Measurements from ENCODE around the gene LAMB1.
A peak's percentile ranks its signal among the peaks of the same experiment; 100 is the strongest.

Gene LAMB1

DNA sequence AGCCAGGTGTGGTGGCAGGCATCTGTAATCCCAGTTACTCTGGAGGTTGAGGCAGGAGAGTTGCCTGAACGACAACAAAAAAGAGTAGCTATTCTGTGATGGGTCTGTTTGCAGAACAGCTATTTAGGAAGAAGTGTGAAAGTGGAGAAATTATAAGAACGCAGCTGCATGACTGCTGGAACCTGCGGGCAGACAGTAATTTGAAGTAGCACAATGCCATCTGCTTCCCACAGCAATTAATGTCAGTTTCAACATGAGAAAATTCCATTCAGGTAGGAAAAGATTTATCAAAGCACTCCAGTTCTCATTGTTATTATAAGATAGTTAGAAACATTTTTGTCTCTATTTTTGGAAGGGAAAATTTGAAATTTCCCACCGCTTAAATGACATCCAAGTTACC, 21.5 kb downstream of the LAMB1 start:
- no peak overlapping the region for H4K91ac ChIP-seq (ENCODE audit: low read length)
- H3K4me3 ChIP-seq (ENCODE audit: insufficient read depth in 1 of 2, low read depth in 1 of 2, low read length in 2 of 2), result no peak overlapping the region
- no peaks in the 10 kb centered on the region for H3K9me3 ChIP-seq (ENCODE audit: control insufficient read depth, low read length)
- H3K27me3 ChIP-seq (ENCODE audit: control insufficient read depth in 1 of 2, insufficient read depth in 1 of 2, low read length in 2 of 2), result no peaks in the 10 kb centered on the region
- H2AK5ac ChIP-seq (ENCODE audit: low read length, severe bottlenecking), result no peak overlapping the region
- no peak overlapping the region for H3K27ac ChIP-seq (ENCODE audit: low read length, poor library complexity, severe bottlenecking)
- H3K23ac ChIP-seq (ENCODE audit: low read length in 2 of 2), result no peak overlapping the region
- H3K79me1 ChIP-seq (replicated peaks; ENCODE audit: low read length, poor library complexity, severe bottlenecking), result no peaks in the 10 kb centered on the region
- no peak overlapping the region for H2BK12ac ChIP-seq (ENCODE audit: low read length in 2 of 2)
- no peak overlapping the region for H2BK15ac ChIP-seq (ENCODE audit: low read depth, poor library complexity, severe bottlenecking)
- no peak overlapping the region for H3K9ac ChIP-seq (ENCODE audit: low read length)
- no peak overlapping the region for H3K4me2 ChIP-seq (ENCODE audit: low read length, poor library complexity, severe bottlenecking)
- no peak for DNase-seq
- H4K8ac ChIP-seq (ENCODE audit: low read length), result no peak overlapping the region
- no peak overlapping the region for H3K14ac ChIP-seq (ENCODE audit: low read length in 2 of 2)
- H2AFZ ChIP-seq (ENCODE audit: low read depth, low read length), result no peak overlapping the region
- H2BK120ac ChIP-seq (ENCODE audit: low read depth, low read length), result no peak overlapping the region
- H3K4me1 ChIP-seq (ENCODE audit: control insufficient read depth, insufficient read depth, low read depth, low read length), result peaks cover 3% of the 10 kb centered on the region
- 73% methylated on average over 4 of the region's 4 CpGs for WGBS
- H3K36me3 ChIP-seq (ENCODE audit: control insufficient read depth in 1 of 2, insufficient read depth in 2 of 2, low read depth in 1 of 2, low read length in 2 of 2), result peaks cover 31 to 91% of the 10 kb centered on the region in 2 experiments
- no peak overlapping the region for H3K18ac ChIP-seq (ENCODE audit: low read depth in 1 of 2, low read length in 2 of 2)
- no peak overlapping the region for H2BK5ac ChIP-seq (ENCODE audit: low read depth, low read length, poor library complexity, severe bottlenecking)
- H3K4ac ChIP-seq (ENCODE audit: low read depth in 1 of 2, low read length in 2 of 2), result no peak overlapping the region

DNA sequence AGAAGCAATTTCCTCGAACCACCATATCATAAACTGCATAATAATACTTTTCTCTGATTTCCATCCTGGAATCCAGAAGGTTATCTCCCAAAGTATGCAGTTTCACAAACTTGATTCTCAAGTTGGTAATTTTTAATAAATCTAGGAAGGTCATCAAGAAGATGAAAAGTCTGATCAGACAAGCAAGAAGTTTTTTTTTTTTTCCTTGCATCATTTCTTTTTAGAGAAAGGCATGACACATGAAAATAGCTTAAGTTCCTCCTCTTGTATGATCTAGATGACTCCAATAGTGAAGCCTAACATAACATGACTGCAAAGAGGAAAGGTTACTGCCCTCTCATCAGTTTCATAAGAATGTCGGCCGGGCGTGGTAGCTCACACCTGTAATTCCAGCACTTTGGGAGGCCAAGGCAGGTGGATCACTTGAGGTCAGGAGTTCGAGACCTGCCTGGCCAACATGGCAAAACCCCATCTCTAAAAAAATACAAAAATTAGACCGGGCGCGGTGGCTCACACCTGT, 22.2 kb downstream of the LAMB1 start:
- no peak overlapping the region for H2BK5ac ChIP-seq (ENCODE audit: low read depth, low read length, poor library complexity, severe bottlenecking)
- no peak overlapping the region for H3K4me2 ChIP-seq (ENCODE audit: low read length, poor library complexity, severe bottlenecking)
- H2BK120ac ChIP-seq (ENCODE audit: low read depth, low read length), result no peak overlapping the region
- WGBS, result 90% methylated on average over 8 of the region's 8 CpGs
- no peak for DNase-seq
- no peak overlapping the region for H3K4me3 ChIP-seq (ENCODE audit: insufficient read depth in 1 of 2, low read depth in 1 of 2, low read length in 2 of 2)
- H2BK15ac ChIP-seq (ENCODE audit: low read depth, poor library complexity, severe bottlenecking), result no peak overlapping the region
- H2AK5ac ChIP-seq (ENCODE audit: low read length, severe bottlenecking), result no peak overlapping the region
- H3K9ac ChIP-seq (ENCODE audit: low read length), result no peak overlapping the region
- no peak overlapping the region for H2BK12ac ChIP-seq (ENCODE audit: low read length in 2 of 2)
- H3K79me1 ChIP-seq (replicated peaks; ENCODE audit: low read length, poor library complexity, severe bottlenecking), result no peaks in the 10 kb centered on the region
- no peak overlapping the region for H2AFZ ChIP-seq (ENCODE audit: low read depth, low read length)
- H3K4me1 ChIP-seq (ENCODE audit: control insufficient read depth, insufficient read depth, low read depth, low read length), result peaks cover 3% of the 10 kb centered on the region
- no peak overlapping the region for H3K4ac ChIP-seq (ENCODE audit: low read depth in 1 of 2, low read length in 2 of 2)
- H3K36me3 ChIP-seq (ENCODE audit: control insufficient read depth in 1 of 2, insufficient read depth in 2 of 2, low read depth in 1 of 2, low read length in 2 of 2), result peaks cover 37 to 91% of the 10 kb centered on the region in 2 experiments
- no peak overlapping the region for H3K23ac ChIP-seq (ENCODE audit: low read length in 2 of 2)
- H4K91ac ChIP-seq (ENCODE audit: low read length), result no peak overlapping the region
- no peak overlapping the region for H4K8ac ChIP-seq (ENCODE audit: low read length)
- H3K27me3 ChIP-seq (ENCODE audit: control insufficient read depth in 1 of 2, insufficient read depth in 1 of 2, low read length in 2 of 2), result no peaks in the 10 kb centered on the region
- no peak overlapping the region for H3K27ac ChIP-seq (ENCODE audit: low read length, poor library complexity, severe bottlenecking)
- H3K18ac ChIP-seq (ENCODE audit: low read depth in 1 of 2, low read length in 2 of 2), result no peak overlapping the region
- no peak overlapping the region for H3K14ac ChIP-seq (ENCODE audit: low read length in 2 of 2)
- no peaks in the 10 kb centered on the region for H3K9me3 ChIP-seq (ENCODE audit: control insufficient read depth, low read length)

DNA sequence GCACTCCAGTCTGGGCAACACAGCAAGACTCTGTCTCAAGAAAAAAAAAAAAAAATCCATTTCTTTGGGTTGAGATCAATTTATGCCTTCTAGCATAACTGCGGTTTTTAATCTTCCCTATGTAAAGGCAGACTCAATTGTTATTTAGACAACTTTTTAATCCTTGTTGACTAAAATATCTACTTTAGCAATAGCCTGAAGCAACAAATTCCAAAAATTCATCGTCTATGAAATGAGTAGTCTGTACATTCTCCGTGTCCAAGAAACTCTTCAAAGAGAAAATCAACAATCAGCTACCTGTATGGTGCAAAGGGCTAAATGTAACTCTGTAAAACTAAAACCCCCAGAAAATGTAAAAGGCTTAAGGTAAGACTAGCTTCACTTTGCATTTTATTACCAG, 22.8 kb downstream of the LAMB1 start:
- Histone ChIP-seq H3K9ac (ENCODE audit: low read length) (no peak overlapping the region), H3K27ac (ENCODE audit: low read length, poor library complexity, severe bottlenecking) (no peak overlapping the region), H3K36me3 (ENCODE audit: control insufficient read depth in 1 of 2, insufficient read depth in 2 of 2, low read depth in 1 of 2, low read length in 2 of 2) (peaks cover 39 to 95% of the 10 kb centered on the region in 2 experiments), H3K23ac (ENCODE audit: low read length in 2 of 2) (no peak overlapping the region), H2AFZ (ENCODE audit: low read depth, low read length) (no peak overlapping the region), H3K79me1 (replicated peaks; ENCODE audit: low read length, poor library complexity, severe bottlenecking) (no peaks in the 10 kb centered on the region), H3K18ac (ENCODE audit: low read depth in 1 of 2, low read length in 2 of 2) (no peak overlapping the region), H2BK15ac (ENCODE audit: low read depth, poor library complexity, severe bottlenecking) (no peak overlapping the region), H4K8ac (ENCODE audit: low read length) (no peak overlapping the region), H4K91ac (ENCODE audit: low read length) (no peak overlapping the region), H3K4me3 (ENCODE audit: insufficient read depth in 1 of 2, low read depth in 1 of 2, low read length in 2 of 2) (no peak overlapping the region), H3K4ac (ENCODE audit: low read depth in 1 of 2, low read length in 2 of 2) (no peak overlapping the region), H3K4me2 (ENCODE audit: low read length, poor library complexity, severe bottlenecking) (no peak overlapping the region), H3K9me3 (ENCODE audit: control insufficient read depth, low read length) (no peaks in the 10 kb centered on the region), H2AK5ac (ENCODE audit: low read length, severe bottlenecking) (no peak overlapping the region), H2BK5ac (ENCODE audit: low read depth, low read length, poor library complexity, severe bottlenecking) (no peak overlapping the region), H3K4me1 (ENCODE audit: control insufficient read depth, insufficient read depth, low read depth, low read length) (peaks cover 3% of the 10 kb centered on the region), H2BK120ac (ENCODE audit: low read depth, low read length) (no peak overlapping the region), H3K27me3 (ENCODE audit: control insufficient read depth in 1 of 2, insufficient read depth in 1 of 2, low read length in 2 of 2) (no peaks in the 10 kb centered on the region), H3K14ac (ENCODE audit: low read length in 2 of 2) (no peak overlapping the region), H2BK12ac (ENCODE audit: low read length in 2 of 2) (no peak overlapping the region)
- no peak for DNase-seq
- 100% methylated on average over 3 of the region's 3 CpGs for WGBS

DNA sequence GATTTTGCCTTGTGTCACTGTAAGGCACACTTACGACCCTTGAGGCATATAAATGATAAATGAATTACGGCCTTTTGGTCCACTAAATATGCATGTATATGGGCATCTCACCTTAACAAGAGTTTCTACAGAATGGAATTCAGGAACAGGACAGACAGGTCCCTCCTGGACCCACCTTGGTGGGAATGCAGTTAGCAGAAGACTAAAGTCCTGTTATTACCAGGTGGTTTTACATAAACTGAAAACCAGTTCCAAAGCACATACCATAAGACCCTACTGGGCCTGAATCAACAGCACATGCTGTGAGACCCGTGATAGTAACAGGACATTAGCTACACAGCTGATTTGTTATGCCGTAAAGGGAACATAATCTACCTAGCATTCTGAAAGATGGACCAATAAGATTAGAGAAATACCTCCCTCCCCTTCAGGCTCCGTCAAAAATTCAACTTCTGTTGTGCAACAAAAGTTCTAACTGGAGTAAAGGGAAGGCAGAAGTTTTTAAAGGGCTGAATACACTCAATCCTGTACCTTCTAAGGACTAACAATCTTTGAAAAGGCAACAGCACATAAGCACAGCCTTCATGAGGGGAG, 24.0 kb downstream of the LAMB1 start:
- no peak overlapping the region for H3K4me2 ChIP-seq (ENCODE audit: low read length, poor library complexity, severe bottlenecking)
- 97% methylated on average over 3 of the region's 5 CpGs for WGBS
- H3K79me1 ChIP-seq (replicated peaks; ENCODE audit: low read length, poor library complexity, severe bottlenecking), result no peaks in the 10 kb centered on the region
- no peak overlapping the region for H2AFZ ChIP-seq (ENCODE audit: low read depth, low read length)
- H3K9ac ChIP-seq (ENCODE audit: low read length), result no peak overlapping the region
- no peaks in the 10 kb centered on the region for H3K9me3 ChIP-seq (ENCODE audit: control insufficient read depth, low read length)
- no peak overlapping the region for H3K4me3 ChIP-seq (ENCODE audit: insufficient read depth in 1 of 2, low read depth in 1 of 2, low read length in 2 of 2)
- no peak overlapping the region for H3K23ac ChIP-seq (ENCODE audit: low read length in 2 of 2)
- no peak overlapping the region for H2BK15ac ChIP-seq (ENCODE audit: low read depth, poor library complexity, severe bottlenecking)
- H3K27me3 ChIP-seq (ENCODE audit: control insufficient read depth in 1 of 2, insufficient read depth in 1 of 2, low read length in 2 of 2), result no peaks in the 10 kb centered on the region
- H2AK5ac ChIP-seq (ENCODE audit: low read length, severe bottlenecking), result no peak overlapping the region
- H3K36me3 ChIP-seq (ENCODE audit: control insufficient read depth in 1 of 2, insufficient read depth in 2 of 2, low read depth in 1 of 2, low read length in 2 of 2), result peaks cover 35 to 95% of the 10 kb centered on the region in 2 experiments
- H4K91ac ChIP-seq (ENCODE audit: low read length), result no peak overlapping the region
- H3K4me1 ChIP-seq (ENCODE audit: control insufficient read depth, insufficient read depth, low read depth, low read length), result peaks cover 3% of the 10 kb centered on the region
- H4K8ac ChIP-seq (ENCODE audit: low read length), result no peak overlapping the region
- H2BK120ac ChIP-seq (ENCODE audit: low read depth, low read length), result no peak overlapping the region
- no peak overlapping the region for H3K18ac ChIP-seq (ENCODE audit: low read depth in 1 of 2, low read length in 2 of 2)
- no peak overlapping the region for H2BK5ac ChIP-seq (ENCODE audit: low read depth, low read length, poor library complexity, severe bottlenecking)
- no peak overlapping the region for H2BK12ac ChIP-seq (ENCODE audit: low read length in 2 of 2)
- H3K4ac ChIP-seq (ENCODE audit: low read depth in 1 of 2, low read length in 2 of 2), result no peak overlapping the region
- no peak for DNase-seq
- H3K27ac ChIP-seq (ENCODE audit: low read length, poor library complexity, severe bottlenecking), result peak overlapping the region; percentile 1
- no peak overlapping the region for H3K14ac ChIP-seq (ENCODE audit: low read length in 2 of 2)
